ENCODE data around the gene ESPNL. TPM values are rescaled to one million over a fixed set of nuclear protein-coding genes. Genes with fewer than 3 reads are reported as not detected.

ESPNL gene
- total and polyA plus RNA-seq, 2 of the 4 experiments (the other 2 are of a cell fraction): 2.0 TPM

DNA sequence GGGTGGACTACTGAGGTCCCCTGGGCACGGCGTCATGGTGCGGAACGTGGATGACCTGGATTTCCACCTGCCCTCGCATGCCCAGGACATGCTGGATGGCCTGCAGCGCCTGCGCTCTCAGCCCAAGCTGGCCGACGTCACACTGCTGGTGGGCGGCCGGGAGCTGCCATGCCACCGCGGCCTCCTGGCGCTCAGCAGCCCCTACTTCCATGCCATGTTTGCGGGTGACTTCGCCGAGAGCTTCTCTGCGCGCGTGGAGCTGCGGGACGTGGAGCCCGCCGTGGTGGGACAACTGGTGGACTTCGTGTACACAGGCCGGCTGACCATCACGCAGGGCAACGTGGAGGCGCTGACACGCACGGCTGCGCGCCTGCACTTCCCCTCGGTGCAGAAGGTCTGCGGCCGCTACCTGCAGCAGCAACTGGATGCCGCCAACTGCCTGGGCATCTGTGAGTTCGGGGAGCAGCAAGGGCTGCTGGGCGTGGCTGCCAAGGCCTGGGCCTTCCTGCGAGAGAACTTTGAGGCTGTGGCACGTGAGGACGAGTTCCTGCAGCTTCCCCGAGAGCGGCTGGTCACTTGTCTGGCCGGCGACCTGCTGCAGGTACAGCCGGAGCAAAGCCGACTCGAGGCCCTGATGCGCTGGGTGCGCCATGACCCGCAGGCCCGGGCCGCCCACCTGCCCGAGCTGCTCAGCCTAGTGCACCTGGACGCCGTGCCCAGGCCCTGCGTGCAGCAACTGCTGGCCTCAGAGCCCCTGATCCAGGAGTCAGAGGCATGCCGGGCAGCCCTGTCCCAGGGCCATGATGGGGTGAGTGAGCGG, 40.8 kb downstream of the ESPNL start (continued):
- TF ChIP-seq, protein P1, sequence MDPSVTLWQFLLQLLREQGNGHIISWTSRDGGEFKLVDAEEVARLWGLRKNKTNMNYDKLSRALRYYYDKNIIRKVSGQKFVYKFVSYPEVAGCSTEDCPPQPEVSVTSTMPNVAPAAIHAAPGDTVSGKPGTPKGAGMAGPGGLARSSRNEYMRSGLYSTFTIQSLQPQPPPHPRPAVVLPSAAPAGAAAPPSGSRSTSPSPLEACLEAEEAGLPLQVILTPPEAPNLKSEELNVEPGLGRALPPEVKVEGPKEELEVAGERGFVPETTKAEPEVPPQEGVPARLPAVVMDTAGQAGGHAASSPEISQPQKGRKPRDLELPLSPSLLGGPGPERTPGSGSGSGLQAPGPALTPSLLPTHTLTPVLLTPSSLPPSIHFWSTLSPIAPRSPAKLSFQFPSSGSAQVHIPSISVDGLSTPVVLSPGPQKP (IDR thresholded peaks at IDR 0.05; ENCODE audit: borderline replicate concordance, low read depth, low read length): no peak

Measured in IMR-90 (cell line).